GM19467 (cell line): ENCODE results near the gene CACNA2D1.

Experiments used
- ATAC-seq: cut with Tn5 transposase; IDR thresholded peaks from one replicate; pipeline ENCODE4 v1.9.1; 2021; ENCODE audit warnings: mild to moderate bottlenecking, moderate library complexity; ENCODE audit not compliant: unreplicated experiment

The CACNA2D1 gene

GRCh38 chr7:82010416-82010815, 433.2 kb downstream of the CACNA2D1 start:
- ATAC-seq = no peak

GRCh38 chr7:82007315-82007714, 436.3 kb downstream of the CACNA2D1 start:
- ATAC-seq = no peak

GRCh38 chr7:82005056-82005455, 438.5 kb downstream of the CACNA2D1 start:
- ATAC-seq = no peak

- ATAC-seq = no peak
Measured at GRCh38 chr7:81993186-81993585, 450.4 kb downstream of the CACNA2D1 start.

- ATAC-seq = no peak
Measured at GRCh38 chr7:81990395-81990794, 453.2 kb downstream of the CACNA2D1 start.

- no peak for ATAC-seq
Measured at GRCh38 chr7:81986723-81987470, 456.7 kb downstream of the CACNA2D1 start.

GRCh38 chr7:81983406-81983805, 460.2 kb downstream of the CACNA2D1 start:
- ATAC-seq = no peak

- no peak for ATAC-seq
Measured at GRCh38 chr7:81973117-81973516, 470.5 kb downstream of the CACNA2D1 start.

- no peak for ATAC-seq
Measured at GRCh38 chr7:81960026-81960425, 483.6 kb downstream of the CACNA2D1 start.

- no peak for ATAC-seq
Measured at GRCh38 chr7:81957517-81957916, 486.1 kb downstream of the CACNA2D1 start.

GRCh38 chr7:81956520-81956919, 487.1 kb downstream of the CACNA2D1 start:
- ATAC-seq = peak; percentile 70

- ATAC-seq = no peak
Measured at GRCh38 chr7:81949306-81949705, 494.3 kb downstream of the CACNA2D1 start.

- ATAC-seq = no peak
Measured at GRCh38 chr7:81944058-81944457, 499.5 kb downstream of the CACNA2D1 start.

GRCh38 chr7:81937091-81937490, 506.5 kb downstream of the CACNA2D1 start:
- no peak for ATAC-seq

- no peak for ATAC-seq
Measured at GRCh38 chr7:81934596-81935301, 508.8 kb downstream of the CACNA2D1 start.

GRCh38 chr7:81932936-81933335, 510.6 kb downstream of the CACNA2D1 start:
- no peak for ATAC-seq

- ATAC-seq = no peak
Measured at GRCh38 chr7:81929386-81929785, 514.2 kb downstream of the CACNA2D1 start.

- ATAC-seq = no peak
Measured at GRCh38 chr7:81926154-81926553, 517.4 kb downstream of the CACNA2D1 start.

GRCh38 chr7:81925530-81925929, 518.0 kb downstream of the CACNA2D1 start:
- peak; percentile 62 for ATAC-seq

GRCh38 chr7:81924494-81924893, 519.1 kb downstream of the CACNA2D1 start:
- no peak for ATAC-seq

GRCh38 chr7:81919494-81919893, 524.1 kb downstream of the CACNA2D1 start:
- ATAC-seq = no peak

GRCh38 chr7:81908220-81908619, 535.4 kb downstream of the CACNA2D1 start:
- no peak for ATAC-seq
